CD14-positive monocyte (primary cell): Measurements from ENCODE around the gene GLRX3. TPM values are rescaled to one million over a fixed set of nuclear protein-coding genes. Genes with fewer than 3 reads are reported as not detected.

Source experiments
- DNase-seq, 3 donors: peaks; one replicate each; pipeline ENCODE4 v3.0.0-alpha.2; 2011 to 2022
- H2AFZ ChIP-seq: 2 replicates; pipeline ENCODE4 v1.6.0; 2012; ENCODE audit warnings: mild to moderate bottlenecking, low read depth, low read length, inconsistent platforms; ENCODE audit not compliant: insufficient read depth, poor library complexity, severe bottlenecking
- H3K27ac ChIP-seq, 2 donors: 1 replicate in 1 of 2; 2 replicates in 1 of 2; pipeline ENCODE4 v1.5.1; 2012 to 2013; ENCODE audit warnings: low read length in 2 of 2, control low read depth in 1 of 2, inconsistent platforms in 1 of 2, low read depth in 1 of 2, mild to moderate bottlenecking in 1 of 2
- H3K27me3 ChIP-seq, 2 donors: one replicate each; pipeline versions ENCODE4 v1.6.0 to v1.6.1; 2011 to 2013; ENCODE audit warnings: low read length in 2 of 2; ENCODE audit not compliant: control insufficient read depth in 2 of 2, insufficient read depth in 2 of 2
- H3K36me3 ChIP-seq, 2 donors: replicated peaks in 1 of 2; 1 replicate in 1 of 2; 2 replicates in 1 of 2; pipeline versions ENCODE4 v1.5.1 to v1.6.1; 2012 to 2013; ENCODE audit warnings: low read length in 2 of 2, control low read depth in 1 of 2, inconsistent platforms in 1 of 2, mild to moderate bottlenecking in 1 of 2; ENCODE audit not compliant: insufficient read depth in 2 of 2, control insufficient read depth in 1 of 2
- H3K4me1 ChIP-seq, 2 donors: 1 replicate in 1 of 2; 2 replicates in 1 of 2; pipeline versions ENCODE4 v1.5.1 to v1.6.1; 2012 to 2013; ENCODE audit warnings: low read length in 2 of 2, control low read depth in 1 of 2, inconsistent platforms in 1 of 2, mild to moderate bottlenecking in 1 of 2, moderate library complexity in 1 of 2; ENCODE audit not compliant: insufficient read depth in 2 of 2, control insufficient read depth in 1 of 2
- H3K4me2 ChIP-seq: replicated peaks from 2 replicates; pipeline ENCODE3; 2012; ENCODE audit warnings: low read length, moderate library complexity, mild to moderate bottlenecking; ENCODE audit not compliant: poor library complexity, severe bottlenecking; ENCODE audit errors: extremely low read depth
- H3K4me3 ChIP-seq, 3 experiments: fragments of 200-600 bp in 1 of 3; sonication (generic) in 1 of 3; replicated peaks in 1 of 3; 1 replicate in 2 of 3; 2 replicates in 1 of 3; pipeline ENCODE4 v1.5.1; 2011 to 2013; ENCODE audit warnings: low read length in 3 of 3, mild to moderate bottlenecking in 3 of 3, control low read depth in 2 of 3, low read depth in 2 of 3, inconsistent platforms in 1 of 3, moderate library complexity in 1 of 3
- H3K79me2 ChIP-seq: 2 replicates; pipeline ENCODE4 v1.6.0; 2012; ENCODE audit warnings: mild to moderate bottlenecking, control low read depth, inconsistent platforms, low read length, moderate library complexity; ENCODE audit not compliant: insufficient read depth
- H3K9ac ChIP-seq: 2 replicates; pipeline ENCODE4 v1.6.0; 2017; ENCODE audit warnings: low read length, mild to moderate bottlenecking; ENCODE audit not compliant: insufficient read depth, poor library complexity, severe bottlenecking
- H3K9me3 ChIP-seq, 2 donors: replicated peaks in 1 of 2; 1 replicate in 1 of 2; 2 replicates in 1 of 2; pipeline versions ENCODE4 v1.5.1 to v1.6.1; 2012 to 2013; ENCODE audit warnings: low read length in 2 of 2, control low read depth in 1 of 2; ENCODE audit not compliant: control insufficient read depth in 1 of 2, insufficient read depth in 1 of 2
- H4K20me1 ChIP-seq: 2 replicates; pipeline ENCODE4 v1.6.0; 2012; ENCODE audit warnings: mild to moderate bottlenecking, low read length, control low read depth, moderate library complexity; ENCODE audit not compliant: insufficient read depth
- H3K27ac Mint-ChIP-seq, 7 donors: one replicate each; pipeline ENCODE4 v1.8.0; 2020; ENCODE audit warnings: mild to moderate bottlenecking in 7 of 7, mixed read lengths in 7 of 7, moderate library complexity in 6 of 7, inconsistent platforms in 2 of 7
- H3K27me3 Mint-ChIP-seq, 3 donors: one replicate each; pipeline ENCODE4 v1.8.0; 2021 to 2022; ENCODE audit warnings: low read depth in 3 of 3, mild to moderate bottlenecking in 3 of 3, mixed read lengths in 3 of 3, moderate library complexity in 3 of 3, inconsistent platforms in 1 of 3
- H3K36me3 Mint-ChIP-seq, 2 donors: one replicate each; pipeline ENCODE4 v1.8.0; 2020; ENCODE audit warnings: mixed read lengths in 2 of 2, inconsistent platforms in 1 of 2, mild to moderate bottlenecking in 1 of 2
- H3K4me1 Mint-ChIP-seq: one replicate; pipeline ENCODE4 v1.8.0; 2020; ENCODE audit warnings: mild to moderate bottlenecking, mixed read lengths
- H3K4me3 Mint-ChIP-seq, 2 donors: one replicate each; pipeline ENCODE4 v1.8.0; 2020; ENCODE audit warnings: mild to moderate bottlenecking in 2 of 2, mixed read lengths in 2 of 2, moderate library complexity in 1 of 2
- H3K9me3 Mint-ChIP-seq, 7 donors: one replicate each; pipeline ENCODE4 v1.8.0; 2020 to 2022; ENCODE audit warnings: mixed read lengths in 7 of 7, mild to moderate bottlenecking in 6 of 7, moderate library complexity in 6 of 7, inconsistent platforms in 2 of 7
- WGBS: methylation state at CpG from one replicate; pipeline ENCODE4 v1.1.5; 2013; ENCODE audit warnings: missing lambda C conversion rate; ENCODE audit not compliant: insufficient coverage; 5-methylcytosine and 5-hydroxymethylcytosine counted together
- intact Hi-C, 2 donors: fragments of 100-400 bp; cut with micrococcal nuclease; formaldehyde crosslinking; loops; one replicate each; pipeline versions ENCODE4 v1.15.0 to v1.15.1; 2023
- polyA plus RNA-seq, 3 donors: library from polyadenylated mRNA; depleted of rRNA in 1 of 3; unstranded in 2 of 3; stranded (reverse) in 1 of 3; fragments of 300-500 nt in 2 of 3; fragments of >200 nt in 1 of 3; fragmentation: Illumina TruSeq in 2 of 3; gene quantifications; 1 replicate in 2 of 3; 2 replicates in 1 of 3; pipeline ENCODE4 v1.2.3, GENCODE V29; 2012 to 2021
- TF ChIP-seq, protein P1 (sequence below): fragments of 200-600 bp; IDR thresholded peaks from one replicate; pipeline ENCODE4 v1.8.0; 2022; ENCODE audit warnings: antibody characterized with exemption, mild to moderate bottlenecking

Gene GLRX3
- polyA plus RNA-seq, 3 donors, result 25.3 to 94.1 (median 78.2) TPM

DNA sequence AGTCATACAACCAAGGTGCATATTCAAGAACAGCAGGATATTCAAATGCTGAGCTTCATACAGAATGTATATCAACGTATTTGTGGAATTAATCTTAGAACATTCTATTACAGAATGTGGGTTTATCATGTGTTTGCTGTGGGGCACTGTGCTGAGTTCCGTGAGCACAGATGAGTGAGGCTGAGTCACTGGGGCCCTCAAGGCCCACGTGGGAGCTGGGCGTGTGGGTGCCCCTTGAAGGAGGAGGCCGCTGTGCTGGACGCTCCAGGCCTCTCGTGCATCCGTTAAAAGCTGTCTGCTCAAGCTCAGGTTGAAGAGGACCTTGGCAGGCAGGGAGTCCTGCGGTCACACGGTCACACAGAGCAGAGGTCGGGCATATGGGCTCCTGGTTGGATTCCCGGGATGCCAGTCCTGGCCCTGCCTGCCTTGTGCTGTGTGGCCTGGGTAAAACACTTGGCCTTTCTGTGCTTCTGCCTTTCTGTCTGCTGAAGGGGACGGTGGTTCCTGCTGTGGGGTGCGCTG lies 70.1 kb downstream of the GLRX3 start:
- Histone ChIP-seq H3K79me2 (no peaks in the 10 kb centered on the region), H3K4me2 (no peak overlapping the region), H3K4me3 (no peak overlapping the region), H2AFZ (no peak overlapping the region), H4K20me1 (no peaks in the 10 kb centered on the region), H3K9me3 (no peaks in the 10 kb centered on the region), H3K27ac (no peak overlapping the region), H3K9ac (no peak overlapping the region), H3K36me3 (no peaks in the 10 kb centered on the region), H3K27me3 (no peaks in the 10 kb centered on the region), H3K4me1 (no peaks in the 10 kb centered on the region)
- H3K36me3 Mint-ChIP-seq, result no peaks in the 10 kb centered on the region
- intact Hi-C loops, result no loop called here
- 94% methylated on average over 11 of the region's 14 CpGs for WGBS
- no peak for DNase-seq
- H3K27me3 Mint-ChIP-seq, result peaks cover 3 to 4% (median 4%) of the 10 kb centered on the region in 3 donors
- TF ChIP-seq, protein P1, sequence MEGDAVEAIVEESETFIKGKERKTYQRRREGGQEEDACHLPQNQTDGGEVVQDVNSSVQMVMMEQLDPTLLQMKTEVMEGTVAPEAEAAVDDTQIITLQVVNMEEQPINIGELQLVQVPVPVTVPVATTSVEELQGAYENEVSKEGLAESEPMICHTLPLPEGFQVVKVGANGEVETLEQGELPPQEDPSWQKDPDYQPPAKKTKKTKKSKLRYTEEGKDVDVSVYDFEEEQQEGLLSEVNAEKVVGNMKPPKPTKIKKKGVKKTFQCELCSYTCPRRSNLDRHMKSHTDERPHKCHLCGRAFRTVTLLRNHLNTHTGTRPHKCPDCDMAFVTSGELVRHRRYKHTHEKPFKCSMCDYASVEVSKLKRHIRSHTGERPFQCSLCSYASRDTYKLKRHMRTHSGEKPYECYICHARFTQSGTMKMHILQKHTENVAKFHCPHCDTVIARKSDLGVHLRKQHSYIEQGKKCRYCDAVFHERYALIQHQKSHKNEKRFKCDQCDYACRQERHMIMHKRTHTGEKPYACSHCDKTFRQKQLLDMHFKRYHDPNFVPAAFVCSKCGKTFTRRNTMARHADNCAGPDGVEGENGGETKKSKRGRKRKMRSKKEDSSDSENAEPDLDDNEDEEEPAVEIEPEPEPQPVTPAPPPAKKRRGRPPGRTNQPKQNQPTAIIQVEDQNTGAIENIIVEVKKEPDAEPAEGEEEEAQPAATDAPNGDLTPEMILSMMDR, result no peak
- H3K4me1 Mint-ChIP-seq, result no peaks in the 10 kb centered on the region
- H3K27ac Mint-ChIP-seq, result no peak overlapping the region
- H3K4me3 Mint-ChIP-seq, result no peak overlapping the region
- peaks cover 0 to 4% (median 0%) of the 10 kb centered on the region in 7 donors for H3K9me3 Mint-ChIP-seq

DNA sequence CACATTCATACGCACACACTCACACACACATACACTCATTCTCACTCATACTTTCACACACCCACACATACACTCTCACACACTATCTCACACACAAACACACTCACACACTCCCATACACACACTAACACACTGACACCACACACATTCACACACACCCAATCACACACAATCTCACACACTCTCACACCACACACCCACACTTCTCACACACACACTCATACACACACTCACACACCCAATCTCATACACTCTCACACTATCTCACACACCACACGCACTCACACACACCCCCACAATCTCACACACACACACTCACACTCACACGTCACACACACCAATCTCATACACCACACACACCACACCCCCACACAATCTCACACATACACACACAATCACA lies 71.0 kb downstream of the GLRX3 start:
- no peak for DNase-seq
- TF ChIP-seq, protein P1, result no peak
- Histone ChIP-seq H2AFZ (no peak overlapping the region), H3K27me3 (no peaks in the 10 kb centered on the region), H3K36me3 (no peaks in the 10 kb centered on the region), H3K27ac (no peak overlapping the region), H4K20me1 (no peaks in the 10 kb centered on the region), H3K4me1 (no peaks in the 10 kb centered on the region), H3K4me2 (no peak overlapping the region), H3K9ac (no peak overlapping the region), H3K79me2 (no peaks in the 10 kb centered on the region), H3K9me3 (peaks cover 0 to 4% of the 10 kb centered on the region in 2 donors), H3K4me3 (no peak overlapping the region)
- no peaks in the 10 kb centered on the region for H3K4me1 Mint-ChIP-seq
- no peaks in the 10 kb centered on the region for H3K36me3 Mint-ChIP-seq
- H3K27ac Mint-ChIP-seq, result no peak overlapping the region
- WGBS, result 96% methylated on average over 3 of the region's 3 CpGs
- peaks cover 3 to 6% (median 4%) of the 10 kb centered on the region in 3 donors for H3K27me3 Mint-ChIP-seq
- H3K4me3 Mint-ChIP-seq, result no peak overlapping the region
- intact Hi-C loops, result no loop called here
- H3K9me3 Mint-ChIP-seq, result peaks cover 0 to 8% (median 2%) of the 10 kb centered on the region in 7 donors
